ENCODE results near the gene RERE. TPM values are rescaled to one million over a fixed set of nuclear protein-coding genes. Genes with fewer than 3 reads are reported as not detected.

Gene RERE
- total and polyA plus RNA-seq, 2 experiments from 2014 or later: 148 to 170 TPM

GRCh38 chr1:8329439-8329838 lies 488.0 kb downstream of the RERE start:
- Mint-ChIP-seq H3K4me1 (no peaks in the 10 kb centered on the region; the same call in 2 of the 3 replicates), H3K4me3 (no peak overlapping the region), H3K9me3 (no peaks in the 10 kb centered on the region), H3K27me3 (ENCODE audit: insufficient read depth, low read depth, poor library complexity) (peaks cover 9% of the 10 kb centered on the region), H3K36me3 (ENCODE audit: low read depth) (no peaks in the 10 kb centered on the region; the same call in 2 of the 3 replicates), H3K27ac (no peak overlapping the region)
- Histone ChIP-seq H3K4me3 (no peak overlapping the region), H3F3A (replicated peaks; ENCODE audit: low read depth) (no peaks in the 10 kb centered on the region), H3K4me1 (ENCODE audit: insufficient read depth) (no peaks in the 10 kb centered on the region), H3K4me2 (no peak overlapping the region), H3K36me3 (ENCODE audit: insufficient read depth) (no peaks in the 10 kb centered on the region), H3K9me2 (ENCODE audit: insufficient read depth) (no peaks in the 10 kb centered on the region), H2AFZ (no peak overlapping the region), H4K20me1 (replicated peaks; ENCODE audit: insufficient read depth) (no peaks in the 10 kb centered on the region), H3K27me3 (ENCODE audit: insufficient read depth) (no peaks in the 10 kb centered on the region), H3K79me2 (replicated peaks; ENCODE audit: insufficient read depth) (no peaks in the 10 kb centered on the region), H3K27ac (ENCODE audit: low read depth) (no peak overlapping the region)
- TF ChIP-seq EZH2phosphoT487 (IDR thresholded peaks at IDR 0.05; ENCODE audit: unreplicated experiment): no peak
- DNase-seq (ENCODE audit: low spot score) (no peak), ATAC-seq (no peak; the same call in 1 of the 3 replicates)

DNA sequence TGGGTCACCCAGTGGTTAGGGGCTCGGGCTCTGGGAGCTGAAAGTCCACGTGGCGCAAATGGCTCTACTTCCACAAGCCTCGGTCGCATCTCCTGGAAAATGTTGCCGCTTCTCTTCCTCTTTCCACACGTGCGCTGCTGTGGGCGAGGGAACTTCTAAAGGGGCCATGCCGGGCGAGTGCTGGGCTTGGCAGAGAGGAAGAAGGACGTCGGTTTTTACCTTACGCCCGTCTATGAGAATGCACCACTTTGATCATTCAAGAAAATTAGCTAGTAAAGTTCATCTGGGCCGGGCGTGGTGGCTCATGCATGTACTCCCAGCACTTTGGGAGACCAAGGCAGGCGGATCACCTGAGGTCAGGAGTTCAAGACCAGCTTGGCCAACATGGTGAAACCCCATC lies 489.2 kb downstream of the RERE start:
- no peak overlapping the region for H2AFZ ChIP-seq
- no peaks in the 10 kb centered on the region for H4K20me1 ChIP-seq (replicated peaks; ENCODE audit: insufficient read depth)
- Mint-ChIP-seq H3K36me3 (ENCODE audit: low read depth) (no peaks in the 10 kb centered on the region), H3K4me1 (no peaks in the 10 kb centered on the region; the same call in 2 of the 3 replicates), H3K27ac (no peak overlapping the region), H3K27me3 (ENCODE audit: insufficient read depth, low read depth, poor library complexity) (peaks cover 8% of the 10 kb centered on the region), H3K9me3 (no peaks in the 10 kb centered on the region), H3K4me3 (no peak overlapping the region)
- H3K4me1 ChIP-seq (ENCODE audit: insufficient read depth): no peaks in the 10 kb centered on the region
- no peaks in the 10 kb centered on the region for H3K27me3 ChIP-seq (ENCODE audit: insufficient read depth)
- no peak for DNase-seq (ENCODE audit: low spot score)
- H3K79me2 ChIP-seq (replicated peaks; ENCODE audit: insufficient read depth): no peaks in the 10 kb centered on the region
- no peaks in the 10 kb centered on the region for H3K36me3 ChIP-seq (ENCODE audit: insufficient read depth)
- no peak overlapping the region for H3K4me3 ChIP-seq
- H3F3A ChIP-seq (replicated peaks; ENCODE audit: low read depth): no peaks in the 10 kb centered on the region
- H3K9me2 ChIP-seq (ENCODE audit: insufficient read depth): no peaks in the 10 kb centered on the region
- H3K4me2 ChIP-seq: no peak overlapping the region
- no peak overlapping the region for H3K27ac ChIP-seq (ENCODE audit: low read depth)
- no peak for ATAC-seq
- no peak for TF ChIP-seq ZNF114 (CRISPR knock-in tag; IDR thresholded peaks at IDR 0.05)
- TF ChIP-seq, protein P1, sequence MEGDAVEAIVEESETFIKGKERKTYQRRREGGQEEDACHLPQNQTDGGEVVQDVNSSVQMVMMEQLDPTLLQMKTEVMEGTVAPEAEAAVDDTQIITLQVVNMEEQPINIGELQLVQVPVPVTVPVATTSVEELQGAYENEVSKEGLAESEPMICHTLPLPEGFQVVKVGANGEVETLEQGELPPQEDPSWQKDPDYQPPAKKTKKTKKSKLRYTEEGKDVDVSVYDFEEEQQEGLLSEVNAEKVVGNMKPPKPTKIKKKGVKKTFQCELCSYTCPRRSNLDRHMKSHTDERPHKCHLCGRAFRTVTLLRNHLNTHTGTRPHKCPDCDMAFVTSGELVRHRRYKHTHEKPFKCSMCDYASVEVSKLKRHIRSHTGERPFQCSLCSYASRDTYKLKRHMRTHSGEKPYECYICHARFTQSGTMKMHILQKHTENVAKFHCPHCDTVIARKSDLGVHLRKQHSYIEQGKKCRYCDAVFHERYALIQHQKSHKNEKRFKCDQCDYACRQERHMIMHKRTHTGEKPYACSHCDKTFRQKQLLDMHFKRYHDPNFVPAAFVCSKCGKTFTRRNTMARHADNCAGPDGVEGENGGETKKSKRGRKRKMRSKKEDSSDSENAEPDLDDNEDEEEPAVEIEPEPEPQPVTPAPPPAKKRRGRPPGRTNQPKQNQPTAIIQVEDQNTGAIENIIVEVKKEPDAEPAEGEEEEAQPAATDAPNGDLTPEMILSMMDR (conservative IDR thresholded peaks at IDR 0.05; ENCODE audit: low read depth in 2 of 2): no peak
- no peak for TF ChIP-seq EZH2 (IDR thresholded peaks at IDR 0.05; ENCODE audit: low read depth, unreplicated experiment)
- no peak for TF ChIP-seq NANOG (IDR thresholded peaks at IDR 0.05; ENCODE audit: borderline replicate concordance)
- no peak for TF ChIP-seq CREB1 (CRISPR knock-in tag; IDR thresholded peaks at IDR 0.05; ENCODE audit: low read depth)
- TF ChIP-seq POLR2AphosphoS5 (IDR thresholded peaks at IDR 0.05; ENCODE audit: low read depth): no peak
- TF ChIP-seq EZH2phosphoT487 (IDR thresholded peaks at IDR 0.05; ENCODE audit: unreplicated experiment): no peak
- TF ChIP-seq STAT1 (IDR thresholded peaks at IDR 0.05; ENCODE audit: unreplicated experiment): no peak
- no peak for TF ChIP-seq ZNF462 (CRISPR knock-in tag; IDR thresholded peaks at IDR 0.05)
- no peak for TF ChIP-seq ETS1 (IDR thresholded peaks at IDR 0.05)
- TF ChIP-seq JUNB (IDR thresholded peaks at IDR 0.05; ENCODE audit: unreplicated experiment): no peak
- TF ChIP-seq ZNF331 (CRISPR knock-in tag; IDR thresholded peaks at IDR 0.05; ENCODE audit: low read depth): no peak
